SHP77 (cell line): ENCODE data around the gene ABCC12.

Experiments used
- DNase-seq, 2 experiments: peaks; one replicate each; lab custom pipeline; 2025; lab: John Stamatoyannopoulos, UW

The ABCC12 gene

GRCh38 chr16:48165961-48166578 lies 10.3 kb upstream of the ABCC12 start:
- DNase-seq: no peak

GRCh38 chr16:48164907-48165715 lies 9.3 kb upstream of the ABCC12 start:
- DNase-seq: peak; percentile 65 to 82

- no peak for DNase-seq
Observed at GRCh38 chr16:48162839-48163410, 7.1 kb upstream of the ABCC12 start.

- DNase-seq: no peak
Observed at GRCh38 chr16:48161906-48162305, 6.1 kb upstream of the ABCC12 start.

GRCh38 chr16:48160575-48160974 lies 4.8 kb upstream of the ABCC12 start:
- no peak for DNase-seq

GRCh38 chr16:48158296-48158695 lies 2.5 kb upstream of the ABCC12 start:
- no peak for DNase-seq

GRCh38 chr16:48157794-48158193 lies 2.0 kb upstream of the ABCC12 start:
- DNase-seq: no peak

- no peak for DNase-seq
Observed at GRCh38 chr16:48157302-48157701, 1.5 kb upstream of the ABCC12 start.

- peak; percentile 64 to 66 for DNase-seq
Observed at GRCh38 chr16:48156790-48157209, 1.0 kb upstream of the ABCC12 start.

GRCh38 chr16:48153774-48154173 lies 2.0 kb downstream of the ABCC12 start:
- no peak for DNase-seq

GRCh38 chr16:48152226-48152625 lies 3.6 kb downstream of the ABCC12 start:
- no peak for DNase-seq

- DNase-seq: no peak
Observed at GRCh38 chr16:48150707-48151106, 5.1 kb downstream of the ABCC12 start.

GRCh38 chr16:48146710-48147109 lies 9.1 kb downstream of the ABCC12 start:
- no peak for DNase-seq

GRCh38 chr16:48146131-48146530 lies 9.7 kb downstream of the ABCC12 start:
- no peak for DNase-seq

- no peak for DNase-seq
Observed at GRCh38 chr16:48143812-48144368, 11.9 kb downstream of the ABCC12 start.

GRCh38 chr16:48140821-48141220 lies 15.0 kb downstream of the ABCC12 start:
- DNase-seq: no peak

GRCh38 chr16:48139517-48139916 lies 16.3 kb downstream of the ABCC12 start:
- no peak for DNase-seq

- no peak for DNase-seq
Observed at GRCh38 chr16:48138543-48138942, 17.2 kb downstream of the ABCC12 start.

GRCh38 chr16:48137822-48138221 lies 18.0 kb downstream of the ABCC12 start:
- no peak for DNase-seq

GRCh38 chr16:48136547-48137360 lies 19.0 kb downstream of the ABCC12 start:
- DNase-seq: no peak

GRCh38 chr16:48133455-48134211 lies 22.2 kb downstream of the ABCC12 start:
- DNase-seq: no peak
